ENCODE measurements around the gene EIF2A.

Gene EIF2A

GRCh38 chr3:150503402-150504099 lies 43.0 kb upstream of the EIF2A start:
- Histone ChIP-seq H3F3A (ENCODE audit: control insufficient read depth, insufficient read depth) (no peaks in the 10 kb centered on the region), H3K4me3 (ENCODE audit: low read length) (no peak overlapping the region), H3K27ac (ENCODE audit: low read depth, low read length) (no peak overlapping the region), H4K20me1 (ENCODE audit: control insufficient read depth, insufficient read depth, low read depth, low read length) (no peaks in the 10 kb centered on the region), H3K79me2 (ENCODE audit: control insufficient read depth, low read length) (no peaks in the 10 kb centered on the region), H3K36me3 (ENCODE audit: control insufficient read depth, low read length) (no peaks in the 10 kb centered on the region), H3K4me1 (ENCODE audit: control insufficient read depth, low read length) (no peaks in the 10 kb centered on the region), H3K9me3 (ENCODE audit: control insufficient read depth, insufficient read depth, low read length) (peaks cover 11% of the 10 kb centered on the region; the same call in 1 of the 2 replicates), H3K27me3 (ENCODE audit: control insufficient read depth, low read length) (no peaks in the 10 kb centered on the region), H3K4me2 (ENCODE audit: low read length) (no peak overlapping the region), H3K9me2 (replicated peaks; ENCODE audit: control insufficient read depth, low read length) (no peaks in the 10 kb centered on the region)
- no peak for TF ChIP-seq EZH2phosphoT487 (IDR thresholded peaks at IDR 0.05; ENCODE audit: borderline replicate concordance, low read length)
- TF ChIP-seq, protein P1, sequence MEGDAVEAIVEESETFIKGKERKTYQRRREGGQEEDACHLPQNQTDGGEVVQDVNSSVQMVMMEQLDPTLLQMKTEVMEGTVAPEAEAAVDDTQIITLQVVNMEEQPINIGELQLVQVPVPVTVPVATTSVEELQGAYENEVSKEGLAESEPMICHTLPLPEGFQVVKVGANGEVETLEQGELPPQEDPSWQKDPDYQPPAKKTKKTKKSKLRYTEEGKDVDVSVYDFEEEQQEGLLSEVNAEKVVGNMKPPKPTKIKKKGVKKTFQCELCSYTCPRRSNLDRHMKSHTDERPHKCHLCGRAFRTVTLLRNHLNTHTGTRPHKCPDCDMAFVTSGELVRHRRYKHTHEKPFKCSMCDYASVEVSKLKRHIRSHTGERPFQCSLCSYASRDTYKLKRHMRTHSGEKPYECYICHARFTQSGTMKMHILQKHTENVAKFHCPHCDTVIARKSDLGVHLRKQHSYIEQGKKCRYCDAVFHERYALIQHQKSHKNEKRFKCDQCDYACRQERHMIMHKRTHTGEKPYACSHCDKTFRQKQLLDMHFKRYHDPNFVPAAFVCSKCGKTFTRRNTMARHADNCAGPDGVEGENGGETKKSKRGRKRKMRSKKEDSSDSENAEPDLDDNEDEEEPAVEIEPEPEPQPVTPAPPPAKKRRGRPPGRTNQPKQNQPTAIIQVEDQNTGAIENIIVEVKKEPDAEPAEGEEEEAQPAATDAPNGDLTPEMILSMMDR (IDR thresholded peaks at IDR 0.05; ENCODE audit: low read depth, low read length, poor library complexity, severe bottlenecking): no peak

DNA sequence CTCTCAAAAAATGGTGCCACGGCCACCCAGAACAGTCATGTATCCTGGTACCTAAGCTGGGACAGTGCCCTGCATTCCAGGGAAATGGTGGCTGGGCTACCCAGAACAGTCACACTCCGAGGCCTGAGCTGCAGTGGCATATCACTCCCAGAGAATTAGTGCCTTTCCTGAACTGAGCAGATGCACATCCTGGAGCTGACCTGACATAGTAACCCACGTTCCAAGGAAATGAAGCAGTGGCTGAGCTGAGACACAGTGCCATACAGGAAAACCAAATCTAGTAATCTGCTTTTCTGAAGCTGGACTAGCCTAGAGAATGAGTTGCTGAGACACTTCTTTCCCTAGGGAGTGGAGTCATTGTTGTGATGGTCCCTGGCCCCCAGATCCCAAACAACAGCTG lies 42.1 kb upstream of the EIF2A start:
- no peak overlapping the region for H3K4me3 ChIP-seq (ENCODE audit: low read length)
- H3K36me3 ChIP-seq (ENCODE audit: control insufficient read depth, low read length): no peaks in the 10 kb centered on the region
- H3K4me2 ChIP-seq (ENCODE audit: low read length): no peak overlapping the region
- H3K4me1 ChIP-seq (ENCODE audit: control insufficient read depth, low read length): no peaks in the 10 kb centered on the region
- no peaks in the 10 kb centered on the region for H3K27me3 ChIP-seq (ENCODE audit: control insufficient read depth, low read length)
- H4K20me1 ChIP-seq (ENCODE audit: control insufficient read depth, insufficient read depth, low read depth, low read length): no peaks in the 10 kb centered on the region
- H3K79me2 ChIP-seq (ENCODE audit: control insufficient read depth, low read length): no peaks in the 10 kb centered on the region
- H3K27ac ChIP-seq (ENCODE audit: low read depth, low read length): no peak overlapping the region
- no peaks in the 10 kb centered on the region for H3F3A ChIP-seq (ENCODE audit: control insufficient read depth, insufficient read depth)
- H3K9me3 ChIP-seq (ENCODE audit: control insufficient read depth, insufficient read depth, low read length): peaks cover 11% of the 10 kb centered on the region; the same call in 1 of the 2 replicates
- no peaks in the 10 kb centered on the region for H3K9me2 ChIP-seq (replicated peaks; ENCODE audit: control insufficient read depth, low read length)
- no peak for TF ChIP-seq EZH2phosphoT487 (IDR thresholded peaks at IDR 0.05; ENCODE audit: borderline replicate concordance, low read length)
- TF ChIP-seq, protein P1 (IDR thresholded peaks at IDR 0.05; ENCODE audit: low read depth, low read length, poor library complexity, severe bottlenecking): no peak

DNA sequence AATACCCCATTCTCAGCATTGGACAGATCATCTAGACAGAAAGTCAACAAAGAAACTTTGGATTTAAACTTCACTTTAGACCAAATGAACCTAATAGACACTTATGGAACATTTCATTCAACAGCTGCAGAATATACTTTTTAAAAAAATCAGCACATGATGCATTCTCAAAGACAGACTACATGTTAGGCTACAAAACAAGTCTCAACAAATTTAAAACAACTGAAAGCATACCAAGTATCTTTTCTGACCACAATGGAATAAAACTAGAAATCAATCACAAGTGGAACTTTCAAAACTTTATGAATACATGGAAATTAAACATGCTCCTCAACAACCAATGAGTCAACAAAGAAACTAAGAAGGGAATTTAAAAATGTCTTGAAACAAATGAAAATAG lies 38.2 kb upstream of the EIF2A start:
- no peak for TF ChIP-seq EZH2phosphoT487 (IDR thresholded peaks at IDR 0.05; ENCODE audit: borderline replicate concordance, low read length)
- TF ChIP-seq, protein P1 (IDR thresholded peaks at IDR 0.05; ENCODE audit: low read depth, low read length, poor library complexity, severe bottlenecking): no peak
- Histone ChIP-seq H3K4me1 (ENCODE audit: control insufficient read depth, low read length) (peaks cover 5% of the 10 kb centered on the region; the same call in 1 of the 2 replicates), H3K79me2 (ENCODE audit: control insufficient read depth, low read length) (no peaks in the 10 kb centered on the region), H3F3A (ENCODE audit: control insufficient read depth, insufficient read depth) (no peaks in the 10 kb centered on the region), H3K27ac (ENCODE audit: low read depth, low read length) (no peak overlapping the region), H4K20me1 (ENCODE audit: control insufficient read depth, insufficient read depth, low read depth, low read length) (no peaks in the 10 kb centered on the region), H3K27me3 (ENCODE audit: control insufficient read depth, low read length) (peaks cover 3% of the 10 kb centered on the region; the same call in 1 of the 2 replicates), H3K36me3 (ENCODE audit: control insufficient read depth, low read length) (no peaks in the 10 kb centered on the region), H3K9me3 (ENCODE audit: control insufficient read depth, insufficient read depth, low read length) (no peaks in the 10 kb centered on the region), H3K4me2 (ENCODE audit: low read length) (no peak overlapping the region), H3K4me3 (ENCODE audit: low read length) (no peak overlapping the region), H3K9me2 (replicated peaks; ENCODE audit: control insufficient read depth, low read length) (no peaks in the 10 kb centered on the region)
